ENCODE data around the gene ENPP3.

Gene ENPP3

GRCh38 chr6:131755597-131755996, 118.5 kb downstream of the ENPP3 start:
- Histone ChIP-seq H3K79me2 (ENCODE audit: control insufficient read depth, low read length) (no peaks in the 10 kb centered on the region), H3K9me2 (replicated peaks; ENCODE audit: control insufficient read depth, low read length) (no peaks in the 10 kb centered on the region), H3K4me3 (ENCODE audit: low read length) (no peak overlapping the region), H3K36me3 (ENCODE audit: control insufficient read depth, low read length) (no peaks in the 10 kb centered on the region), H3K4me2 (ENCODE audit: low read length) (no peak overlapping the region), H3K27ac (ENCODE audit: low read depth, low read length) (no peak overlapping the region), H4K20me1 (ENCODE audit: control insufficient read depth, insufficient read depth, low read depth, low read length) (no peaks in the 10 kb centered on the region), H3K9me3 (ENCODE audit: control insufficient read depth, insufficient read depth, low read length) (no peaks in the 10 kb centered on the region), H3K4me1 (ENCODE audit: control insufficient read depth, low read length) (peaks cover 6% of the 10 kb centered on the region), H3F3A (ENCODE audit: control insufficient read depth, insufficient read depth) (no peaks in the 10 kb centered on the region), H3K27me3 (ENCODE audit: control insufficient read depth, low read length) (no peaks in the 10 kb centered on the region)
- TF ChIP-seq CTCF (IDR thresholded peaks at IDR 0.05; ENCODE audit: low read depth, low read length, poor library complexity, severe bottlenecking), result no peak
- no peak for TF ChIP-seq EZH2phosphoT487 (IDR thresholded peaks at IDR 0.05; ENCODE audit: borderline replicate concordance, low read length)

- Histone ChIP-seq H3K36me3 (ENCODE audit: control insufficient read depth, low read length) (no peaks in the 10 kb centered on the region), H3K4me1 (ENCODE audit: control insufficient read depth, low read length) (peaks cover 6% of the 10 kb centered on the region), H3K27me3 (ENCODE audit: control insufficient read depth, low read length) (no peaks in the 10 kb centered on the region), H3K4me3 (ENCODE audit: low read length) (no peak overlapping the region), H3F3A (ENCODE audit: control insufficient read depth, insufficient read depth) (no peaks in the 10 kb centered on the region), H3K9me2 (replicated peaks; ENCODE audit: control insufficient read depth, low read length) (no peaks in the 10 kb centered on the region), H3K9me3 (ENCODE audit: control insufficient read depth, insufficient read depth, low read length) (no peaks in the 10 kb centered on the region), H3K27ac (ENCODE audit: low read depth, low read length) (no peak overlapping the region), H4K20me1 (ENCODE audit: control insufficient read depth, insufficient read depth, low read depth, low read length) (no peaks in the 10 kb centered on the region), H3K4me2 (ENCODE audit: low read length) (no peak overlapping the region), H3K79me2 (ENCODE audit: control insufficient read depth, low read length) (no peaks in the 10 kb centered on the region)
- TF ChIP-seq CTCF (IDR thresholded peaks at IDR 0.05; ENCODE audit: low read depth, low read length, poor library complexity, severe bottlenecking) (no peak), EZH2phosphoT487 (IDR thresholded peaks at IDR 0.05; ENCODE audit: borderline replicate concordance, low read length) (no peak)
Measured at GRCh38 chr6:131756039-131756438, 118.9 kb downstream of the ENPP3 start.

GRCh38 chr6:131758920-131759319, 121.8 kb downstream of the ENPP3 start:
- no peaks in the 10 kb centered on the region for H3K27me3 ChIP-seq (ENCODE audit: control insufficient read depth, low read length)
- peaks cover 6% of the 10 kb centered on the region for H3K4me1 ChIP-seq (ENCODE audit: control insufficient read depth, low read length)
- H3K9me2 ChIP-seq (replicated peaks; ENCODE audit: control insufficient read depth, low read length), result no peaks in the 10 kb centered on the region
- TF ChIP-seq CTCF (IDR thresholded peaks at IDR 0.05; ENCODE audit: low read depth, low read length, poor library complexity, severe bottlenecking) (no peak), EZH2phosphoT487 (IDR thresholded peaks at IDR 0.05; ENCODE audit: borderline replicate concordance, low read length) (no peak)
- no peak overlapping the region for H3K4me2 ChIP-seq (ENCODE audit: low read length)
- H3K27ac ChIP-seq (ENCODE audit: low read depth, low read length), result no peak overlapping the region
- H3K79me2 ChIP-seq (ENCODE audit: control insufficient read depth, low read length), result no peaks in the 10 kb centered on the region
- H3K36me3 ChIP-seq (ENCODE audit: control insufficient read depth, low read length), result no peaks in the 10 kb centered on the region
- no peaks in the 10 kb centered on the region for H3F3A ChIP-seq (ENCODE audit: control insufficient read depth, insufficient read depth)
- H3K4me3 ChIP-seq (ENCODE audit: low read length), result no peak overlapping the region
- no peaks in the 10 kb centered on the region for H4K20me1 ChIP-seq (ENCODE audit: control insufficient read depth, insufficient read depth, low read depth, low read length)
- H3K9me3 ChIP-seq (ENCODE audit: control insufficient read depth, insufficient read depth, low read length), result no peaks in the 10 kb centered on the region
